PC-3 (cell line): ENCODE measurements around the gene PLXNC1.

Experiments used
- EZH2 ChIP-seq: fragments of 300-600 bp; sonication (generic); IDR thresholded peaks from one replicate; pipeline ENCODE4 v1.6.1; 2017; ENCODE audit warnings: antibody characterized with exemption, mild to moderate bottlenecking, low read length; ENCODE audit not compliant: unreplicated experiment
- EZH2phosphoT487 ChIP-seq: fragments of 300-600 bp; sonication (generic); IDR thresholded peaks from 2 replicates; pipeline ENCODE4 v1.6.1; 2018; ENCODE audit warnings: mild to moderate bottlenecking, antibody characterized with exemption, low read length, borderline replicate concordance
- TF ChIP-seq, protein P1 (sequence below): fragments of 300-600 bp; sonication (generic); conservative IDR thresholded peaks from 2 replicates; pipeline ENCODE4 v1.5.1; 2017; ENCODE audit warnings: antibody characterized with exemption, low read depth, mild to moderate bottlenecking, low read length

- TF ChIP-seq, protein P1, sequence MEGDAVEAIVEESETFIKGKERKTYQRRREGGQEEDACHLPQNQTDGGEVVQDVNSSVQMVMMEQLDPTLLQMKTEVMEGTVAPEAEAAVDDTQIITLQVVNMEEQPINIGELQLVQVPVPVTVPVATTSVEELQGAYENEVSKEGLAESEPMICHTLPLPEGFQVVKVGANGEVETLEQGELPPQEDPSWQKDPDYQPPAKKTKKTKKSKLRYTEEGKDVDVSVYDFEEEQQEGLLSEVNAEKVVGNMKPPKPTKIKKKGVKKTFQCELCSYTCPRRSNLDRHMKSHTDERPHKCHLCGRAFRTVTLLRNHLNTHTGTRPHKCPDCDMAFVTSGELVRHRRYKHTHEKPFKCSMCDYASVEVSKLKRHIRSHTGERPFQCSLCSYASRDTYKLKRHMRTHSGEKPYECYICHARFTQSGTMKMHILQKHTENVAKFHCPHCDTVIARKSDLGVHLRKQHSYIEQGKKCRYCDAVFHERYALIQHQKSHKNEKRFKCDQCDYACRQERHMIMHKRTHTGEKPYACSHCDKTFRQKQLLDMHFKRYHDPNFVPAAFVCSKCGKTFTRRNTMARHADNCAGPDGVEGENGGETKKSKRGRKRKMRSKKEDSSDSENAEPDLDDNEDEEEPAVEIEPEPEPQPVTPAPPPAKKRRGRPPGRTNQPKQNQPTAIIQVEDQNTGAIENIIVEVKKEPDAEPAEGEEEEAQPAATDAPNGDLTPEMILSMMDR, result no peak
- TF ChIP-seq EZH2phosphoT487 (no peak), EZH2 (no peak)
Observed at GRCh38 chr12:94171595-94171930, 23.2 kb downstream of the PLXNC1 start.
